ENCODE data around the gene LRCH1. TPM values are rescaled to one million over a fixed set of nuclear protein-coding genes. Genes with fewer than 3 reads are reported as not detected.

LRCH1 gene
- total RNA-seq, 4 donors from 2014 or later = 54.3 to 72.2 (median 57.4) TPM

GRCh38 chr13:46562152-46562551 is 9.2 kb downstream of the LRCH1 start:
- WGBS, 2 donors (ENCODE audit: low coverage in 1 of 2) = 83 to 100% methylated on average over 1 to 2 of the region's 2 CpGs
- H3K4me1 ChIP-seq = peaks cover 9 to 81% (median 10%) of the 10 kb centered on the region in 3 donors
- H3K36me3 ChIP-seq = no peaks in the 10 kb centered on the region
- H3K4me3 ChIP-seq = no peak overlapping the region
- no peaks in the 10 kb centered on the region for H3K27me3 ChIP-seq
- TF ChIP-seq EP300 (IDR thresholded peaks at IDR 0.05) = no peak
- TF ChIP-seq CTCF (IDR thresholded peaks at IDR 0.05) = no peak
- TF ChIP-seq POLR2A (IDR thresholded peaks at IDR 0.05) = no peak
- no peak for TF ChIP-seq POLR2AphosphoS5 (IDR thresholded peaks at IDR 0.05)
- H3K27ac ChIP-seq = no peak overlapping the region
- no peaks in the 10 kb centered on the region for H3K9me3 ChIP-seq
- no peak for ATAC-seq

- Histone ChIP-seq H3K27ac (no peak overlapping the region), H3K9me3 (no peaks in the 10 kb centered on the region), H3K4me3 (no peak overlapping the region), H3K36me3 (no peaks in the 10 kb centered on the region), H3K27me3 (no peaks in the 10 kb centered on the region), H3K4me1 (peaks cover 9 to 81% (median 10%) of the 10 kb centered on the region in 3 donors)
- TF ChIP-seq EP300 (IDR thresholded peaks at IDR 0.05) = no peak
- TF ChIP-seq POLR2A (IDR thresholded peaks at IDR 0.05) = no peak
- no peak for TF ChIP-seq CTCF (IDR thresholded peaks at IDR 0.05)
- TF ChIP-seq POLR2AphosphoS5 (IDR thresholded peaks at IDR 0.05) = no peak
- ATAC-seq = peak; percentile 19
- WGBS, 2 donors (ENCODE audit: low coverage in 1 of 2) = 90 to 92% methylated on average over 5 of the region's 5 CpGs
These were observed 9.6 kb downstream of the LRCH1 start for GRCh38 chr13:46562581-46562980.

GRCh38 chr13:46565808-46566750 is 13.1 kb downstream of the LRCH1 start:
- WGBS, 2 donors (ENCODE audit: low coverage in 1 of 2) = 46 to 63% methylated on average over 4 to 7 of the region's 7 CpGs
- no peaks in the 10 kb centered on the region for H3K27me3 ChIP-seq
- no peaks in the 10 kb centered on the region for H3K36me3 ChIP-seq
- H3K4me1 ChIP-seq = peaks cover 11 to 82% (median 15%) of the 10 kb centered on the region in 3 donors
- no peak for ATAC-seq
- TF ChIP-seq POLR2AphosphoS5 (IDR thresholded peaks at IDR 0.05) (no peak), POLR2A (IDR thresholded peaks at IDR 0.05) (no peak), EP300 (IDR thresholded peaks at IDR 0.05) (no peak), CTCF (IDR thresholded peaks at IDR 0.05) (no peak)
- H3K27ac ChIP-seq = no peak overlapping the region
- H3K9me3 ChIP-seq = no peaks in the 10 kb centered on the region
- no peak overlapping the region for H3K4me3 ChIP-seq

- no peaks in the 10 kb centered on the region for H3K36me3 ChIP-seq
- H3K27ac ChIP-seq = no peak overlapping the region
- H3K4me1 ChIP-seq = peaks cover 15 to 88% (median 20%) of the 10 kb centered on the region in 3 donors
- WGBS, 2 donors (ENCODE audit: low coverage in 1 of 2) = 70 to 92% methylated on average over 2 of the region's 2 CpGs
- no peak for ATAC-seq
- no peak overlapping the region for H3K4me3 ChIP-seq
- TF ChIP-seq POLR2AphosphoS5 (IDR thresholded peaks at IDR 0.05) (no peak), POLR2A (IDR thresholded peaks at IDR 0.05) (no peak), CTCF (IDR thresholded peaks at IDR 0.05) (no peak), EP300 (IDR thresholded peaks at IDR 0.05) (no peak)
- no peaks in the 10 kb centered on the region for H3K27me3 ChIP-seq
- no peaks in the 10 kb centered on the region for H3K9me3 ChIP-seq
These were observed 14.7 kb downstream of the LRCH1 start for GRCh38 chr13:46567671-46568070.

- H3K27me3 ChIP-seq = no peaks in the 10 kb centered on the region
- 87 to 93% methylated on average over 5 to 7 of the region's 7 CpGs for WGBS, 2 donors (ENCODE audit: low coverage in 1 of 2)
- no peaks in the 10 kb centered on the region for H3K36me3 ChIP-seq
- H3K4me1 ChIP-seq = peaks cover 15 to 87% (median 20%) of the 10 kb centered on the region in 3 donors
- no peak overlapping the region for H3K4me3 ChIP-seq
- no peaks in the 10 kb centered on the region for H3K9me3 ChIP-seq
- no peak for ATAC-seq
- TF ChIP-seq CTCF (IDR thresholded peaks at IDR 0.05) (no peak), POLR2AphosphoS5 (IDR thresholded peaks at IDR 0.05) (no peak), EP300 (IDR thresholded peaks at IDR 0.05) (no peak), POLR2A (IDR thresholded peaks at IDR 0.05) (no peak)
- H3K27ac ChIP-seq = no peak overlapping the region
These were observed 16.5 kb downstream of the LRCH1 start for GRCh38 chr13:46569456-46569855.
